KMS-11 (cell line): ENCODE measurements around the gene REV1.

Experiments
- H2AFZ ChIP-seq: fragments of 200-600 bp; sonication (generic); 2 replicates; pipeline ENCODE4 v1.6.1; 2016; ENCODE audit warnings: antibody characterized with exemption, mixed run types, low read depth
- H3K27ac ChIP-seq: fragments of 200-600 bp; sonication (generic); 2 replicates; pipeline ENCODE4 v1.6.1; 2016; ENCODE audit warnings: mild to moderate bottlenecking, mixed run types
- H3K27me3 ChIP-seq: fragments of 200-600 bp; sonication (generic); 2 replicates; pipeline ENCODE4 v1.6.1; 2017; ENCODE audit warnings: mild to moderate bottlenecking, low read depth, mixed run types, moderate library complexity; ENCODE audit not compliant: insufficient read depth
- H3K36me3 ChIP-seq: fragments of 200-600 bp; sonication (generic); 2 replicates; pipeline ENCODE4 v1.6.1; 2017; ENCODE audit warnings: mild to moderate bottlenecking, mixed run types; ENCODE audit not compliant: insufficient read depth
- H3K4me1 ChIP-seq: fragments of 200-600 bp; sonication (generic); 2 replicates; pipeline ENCODE4 v1.6.1; 2016; ENCODE audit warnings: mild to moderate bottlenecking, low read depth, mixed run types; ENCODE audit not compliant: poor library complexity, severe bottlenecking
- H3K4me2 ChIP-seq: fragments of 200-600 bp; sonication (generic); 2 replicates; pipeline ENCODE4 v1.7.0; 2016; ENCODE audit warnings: mild to moderate bottlenecking, mixed run types
- H3K4me3 ChIP-seq: fragments of 200-600 bp; sonication (generic); IDR thresholded peaks from 2 replicates; pipeline ENCODE4 v1.6.1; 2017; ENCODE audit warnings: low read depth, low read length, mixed read lengths; ENCODE audit not compliant: insufficient read depth
- H3K79me2 ChIP-seq: fragments of 200-600 bp; sonication (generic); 2 replicates; pipeline ENCODE4 v1.6.1; 2016; ENCODE audit warnings: low read depth, mixed run types; ENCODE audit not compliant: insufficient read depth
- H3K9ac ChIP-seq: fragments of 200-600 bp; sonication (generic); 2 replicates; pipeline ENCODE4 v1.6.1; 2016; ENCODE audit warnings: mild to moderate bottlenecking, mixed run types
- H4K20me1 ChIP-seq: fragments of 200-600 bp; sonication (generic); 2 replicates; pipeline ENCODE4 v1.6.1; 2016; ENCODE audit warnings: mild to moderate bottlenecking, mixed run types; ENCODE audit not compliant: insufficient read depth
- CTCF ChIP-seq: fragments of 200-600 bp; sonication (generic); conservative IDR thresholded peaks from 2 replicates; pipeline ENCODE4 v1.6.1; 2017; ENCODE audit warnings: low read depth, mild to moderate bottlenecking, antibody characterized with exemption, low read length, moderate library complexity, mixed read lengths

Gene REV1

DNA sequence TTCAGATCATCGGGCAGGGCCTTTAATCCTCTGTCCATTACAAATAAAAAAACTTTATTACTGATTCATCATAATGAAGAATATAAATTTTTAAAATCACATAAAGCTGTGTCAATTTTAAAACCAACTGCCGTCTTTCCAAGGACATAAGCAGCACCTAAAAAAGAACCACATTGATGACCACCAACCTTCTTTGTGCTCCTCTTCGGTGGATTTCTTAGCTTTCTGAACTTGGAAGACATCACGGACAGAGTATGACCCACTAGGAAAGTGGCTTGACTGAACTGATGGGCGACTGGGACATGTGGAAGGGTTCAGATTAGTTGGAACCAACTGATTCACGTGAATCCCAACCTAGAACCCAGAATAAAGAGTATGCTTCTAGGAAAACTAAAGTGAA lies 83.7 kb downstream of the REV1 start:
- Histone ChIP-seq H2AFZ (no peak overlapping the region), H3K4me1 (peaks cover 5% of the 10 kb centered on the region), H3K27ac (no peak overlapping the region), H3K4me3 (no peak overlapping the region), H3K79me2 (no peaks in the 10 kb centered on the region), H3K9ac (no peak overlapping the region), H3K27me3 (no peaks in the 10 kb centered on the region), H4K20me1 (no peaks in the 10 kb centered on the region), H3K4me2 (no peak overlapping the region), H3K36me3 (no peaks in the 10 kb centered on the region)
- no peak for TF ChIP-seq CTCF

DNA sequence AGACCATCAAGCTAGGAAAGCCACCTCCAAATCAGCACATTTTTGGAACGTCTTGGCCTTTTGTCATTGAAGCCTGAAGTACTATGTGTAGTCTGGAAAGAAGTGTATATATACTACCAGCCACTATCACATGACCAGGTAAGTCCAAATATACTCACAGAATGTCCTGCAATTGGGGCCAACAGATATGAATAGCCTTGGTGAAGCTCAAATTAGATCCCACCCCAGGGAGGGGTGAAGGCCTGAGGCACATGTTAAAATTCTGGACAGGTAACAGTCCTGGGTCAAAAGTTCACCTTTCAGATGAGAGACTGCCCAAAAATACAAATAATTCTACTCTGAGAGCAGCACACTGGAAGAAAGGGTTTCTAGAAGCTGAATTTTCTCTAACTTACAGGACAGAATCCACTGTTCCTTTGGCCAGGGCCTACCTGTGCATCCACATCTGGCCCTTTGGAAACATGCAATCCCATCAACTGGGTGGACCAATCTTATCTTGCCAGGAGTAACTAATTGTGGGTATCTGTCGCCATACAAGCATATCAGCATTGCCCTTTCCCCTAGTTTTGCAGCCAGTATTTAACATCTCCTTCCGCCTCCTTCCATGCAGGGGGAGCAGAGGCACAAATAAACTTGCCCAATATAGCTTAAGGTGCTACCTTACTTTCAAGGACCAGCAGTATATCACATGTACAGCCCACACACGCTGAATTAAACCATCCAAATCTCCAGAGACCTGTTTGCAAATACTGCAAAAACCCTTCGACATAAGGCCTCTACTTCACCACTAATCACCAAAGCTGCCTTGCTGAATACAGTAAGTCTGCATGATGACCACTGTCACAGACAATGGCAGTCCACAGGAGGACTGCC lies 84.8 kb downstream of the REV1 start:
- no peaks in the 10 kb centered on the region for H3K36me3 ChIP-seq
- peaks cover 5% of the 10 kb centered on the region for H3K4me1 ChIP-seq
- no peak overlapping the region for H3K27ac ChIP-seq
- H3K27me3 ChIP-seq: no peaks in the 10 kb centered on the region
- no peak overlapping the region for H3K4me3 ChIP-seq
- H2AFZ ChIP-seq: no peak overlapping the region
- no peaks in the 10 kb centered on the region for H3K79me2 ChIP-seq
- H3K4me2 ChIP-seq: no peak overlapping the region
- no peak overlapping the region for H3K9ac ChIP-seq
- H4K20me1 ChIP-seq: no peaks in the 10 kb centered on the region
- TF ChIP-seq CTCF: no peak

- H3K4me1 ChIP-seq: peaks cover 5% of the 10 kb centered on the region
- no peaks in the 10 kb centered on the region for H3K27me3 ChIP-seq
- no peak overlapping the region for H2AFZ ChIP-seq
- no peaks in the 10 kb centered on the region for H3K36me3 ChIP-seq
- H3K27ac ChIP-seq: no peak overlapping the region
- TF ChIP-seq CTCF: no peak
- H3K9ac ChIP-seq: no peak overlapping the region
- no peaks in the 10 kb centered on the region for H3K79me2 ChIP-seq
- H4K20me1 ChIP-seq: no peaks in the 10 kb centered on the region
- H3K4me2 ChIP-seq: no peak overlapping the region
- H3K4me3 ChIP-seq: no peak overlapping the region
Measured at GRCh38 chr2:99404039-99404796, 85.6 kb downstream of the REV1 start.

GRCh38 chr2:99403524-99403923 lies 86.3 kb downstream of the REV1 start:
- no peaks in the 10 kb centered on the region for H3K79me2 ChIP-seq
- no peaks in the 10 kb centered on the region for H3K27me3 ChIP-seq
- no peak overlapping the region for H2AFZ ChIP-seq
- no peak for TF ChIP-seq CTCF
- peaks cover 5% of the 10 kb centered on the region for H3K4me1 ChIP-seq
- H3K27ac ChIP-seq: no peak overlapping the region
- no peak overlapping the region for H3K4me3 ChIP-seq
- H3K36me3 ChIP-seq: no peaks in the 10 kb centered on the region; the same call in 1 of the 2 replicates
- no peaks in the 10 kb centered on the region for H4K20me1 ChIP-seq
- H3K4me2 ChIP-seq: no peak overlapping the region
- no peak overlapping the region for H3K9ac ChIP-seq
